HG02623 (cell line): ENCODE data around the gene FBXO4.
"Not testable (repeated sequence)": the region's sequence is repeated elsewhere in the genome, so short reads cannot be mapped to it uniquely, and the experiment has no call there.

Experiments
- ATAC-seq: cut with Tn5 transposase; IDR thresholded peaks from one replicate; pipeline ENCODE4 v1.9.1; 2021; ENCODE audit warnings: moderate library complexity; ENCODE audit not compliant: unreplicated experiment

The FBXO4 gene

GRCh38 chr5:41980396-41980795 is 55.3 kb downstream of the FBXO4 start:
- ATAC-seq, result no peak

- ATAC-seq, result no peak
Observed at GRCh38 chr5:41980870-41981269, 55.8 kb downstream of the FBXO4 start.

GRCh38 chr5:41982858-41983257 is 57.8 kb downstream of the FBXO4 start:
- not testable (repeated sequence) for ATAC-seq

- ATAC-seq, result no peak
Observed at GRCh38 chr5:41983284-41983683, 58.2 kb downstream of the FBXO4 start.

- no peak for ATAC-seq
Observed at GRCh38 chr5:41985945-41986695, 61.0 kb downstream of the FBXO4 start.
